Measurements from ENCODE around the gene ACVR1B.

The ACVR1B gene

GRCh38 chr12:51951199-51951842, at the start of gene ACVR1B:
Gene ACVR1B, plus strand, starts transcription at chr12:51951699. Its CDS starts 45 bp downstream, at chr12:51951744.
- DNase-seq (ENCODE audit: low spot score), result peak; percentile 91

- no peak for DNase-seq (ENCODE audit: low spot score)
Measured at GRCh38 chr12:51901881-51902280, 49.6 kb upstream of the ACVR1B start.

GRCh38 chr12:51904951-51905470, 46.5 kb upstream of the ACVR1B start:
- no peak for DNase-seq (ENCODE audit: low spot score)

- no peak for DNase-seq (ENCODE audit: low spot score)
Measured at GRCh38 chr12:51905471-51906429, 45.7 kb upstream of the ACVR1B start.

GRCh38 chr12:51906430-51907082, 44.9 kb upstream of the ACVR1B start:
- DNase-seq (ENCODE audit: low spot score), result no peak

GRCh38 chr12:51907083-51907855, 44.2 kb upstream of the ACVR1B start, which contains the start of gene ACVRL1:
Gene ACVRL1, plus strand, starts transcription at chr12:51907504. Its CDS starts 4,971 bp downstream, at chr12:51912475.
- DNase-seq (ENCODE audit: low spot score), result no peak

GRCh38 chr12:51907856-51908425, 43.6 kb upstream of the ACVR1B start:
- no peak for DNase-seq (ENCODE audit: low spot score)

- DNase-seq (ENCODE audit: low spot score), result no peak
Measured at GRCh38 chr12:51908876-51909592, 42.5 kb upstream of the ACVR1B start.

- DNase-seq (ENCODE audit: low spot score), result no peak
Measured at GRCh38 chr12:51910168-51910567, 41.3 kb upstream of the ACVR1B start.

GRCh38 chr12:51910691-51911090, 40.8 kb upstream of the ACVR1B start:
- no peak for DNase-seq (ENCODE audit: low spot score)

GRCh38 chr12:51911307-51911706, 40.2 kb upstream of the ACVR1B start:
- no peak for DNase-seq (ENCODE audit: low spot score)

GRCh38 chr12:51911788-51912711, 39.4 kb upstream of the ACVR1B start:
- DNase-seq (ENCODE audit: low spot score), result no peak

GRCh38 chr12:51913071-51914033, 38.1 kb upstream of the ACVR1B start:
- no peak for DNase-seq (ENCODE audit: low spot score)

GRCh38 chr12:51914034-51914923, 37.2 kb upstream of the ACVR1B start:
- DNase-seq (ENCODE audit: low spot score), result no peak

- DNase-seq (ENCODE audit: low spot score), result no peak
Measured at GRCh38 chr12:51915003-51915625, 36.4 kb upstream of the ACVR1B start.

- no peak for DNase-seq (ENCODE audit: low spot score)
Measured at GRCh38 chr12:51915951-51916350, 35.5 kb upstream of the ACVR1B start.

All from CD4-positive, alpha-beta T cell treated with Interleukin-6 at 100 ng/mL for 8 hours (primary cell).